Measurements from ENCODE around the gene SERINC1. TPM values are rescaled to one million over a fixed set of nuclear protein-coding genes. Genes with fewer than 3 reads are reported as not detected.

SERINC1 gene
- total RNA-seq, 1 donor from 2014 or later: 91.1 TPM

DNA sequence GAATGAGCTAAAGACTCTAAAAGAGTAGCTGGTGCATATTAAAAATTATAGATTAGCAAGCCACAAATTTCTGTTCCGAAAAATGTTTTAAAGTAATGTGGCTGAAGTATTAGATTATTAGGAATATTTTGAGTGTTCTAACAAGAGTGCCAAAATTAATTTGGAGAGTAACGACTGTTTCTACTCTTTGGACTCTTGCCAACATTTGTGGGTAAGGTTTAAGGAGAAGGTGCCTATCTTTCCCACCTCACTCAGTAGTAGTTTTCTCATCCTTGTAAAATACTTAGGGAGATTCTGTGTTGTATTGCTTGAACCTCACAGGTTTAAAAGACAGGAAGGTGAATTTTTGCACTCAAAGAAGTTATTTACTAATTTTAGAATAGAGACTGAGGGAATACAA, 67.2 kb downstream of the SERINC1 start:
- TF ChIP-seq, protein P1, sequence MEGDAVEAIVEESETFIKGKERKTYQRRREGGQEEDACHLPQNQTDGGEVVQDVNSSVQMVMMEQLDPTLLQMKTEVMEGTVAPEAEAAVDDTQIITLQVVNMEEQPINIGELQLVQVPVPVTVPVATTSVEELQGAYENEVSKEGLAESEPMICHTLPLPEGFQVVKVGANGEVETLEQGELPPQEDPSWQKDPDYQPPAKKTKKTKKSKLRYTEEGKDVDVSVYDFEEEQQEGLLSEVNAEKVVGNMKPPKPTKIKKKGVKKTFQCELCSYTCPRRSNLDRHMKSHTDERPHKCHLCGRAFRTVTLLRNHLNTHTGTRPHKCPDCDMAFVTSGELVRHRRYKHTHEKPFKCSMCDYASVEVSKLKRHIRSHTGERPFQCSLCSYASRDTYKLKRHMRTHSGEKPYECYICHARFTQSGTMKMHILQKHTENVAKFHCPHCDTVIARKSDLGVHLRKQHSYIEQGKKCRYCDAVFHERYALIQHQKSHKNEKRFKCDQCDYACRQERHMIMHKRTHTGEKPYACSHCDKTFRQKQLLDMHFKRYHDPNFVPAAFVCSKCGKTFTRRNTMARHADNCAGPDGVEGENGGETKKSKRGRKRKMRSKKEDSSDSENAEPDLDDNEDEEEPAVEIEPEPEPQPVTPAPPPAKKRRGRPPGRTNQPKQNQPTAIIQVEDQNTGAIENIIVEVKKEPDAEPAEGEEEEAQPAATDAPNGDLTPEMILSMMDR (IDR thresholded peaks at IDR 0.05; ENCODE audit: unreplicated experiment): no peak
- DNase-seq (ENCODE audit: low spot score, unreplicated experiment): no peak
- H3K27ac Mint-ChIP-seq: no peak overlapping the region
- no peak overlapping the region for H3K4me3 Mint-ChIP-seq (ENCODE audit: low read depth)
- peaks cover 10% of the 10 kb centered on the region for H3K36me3 Mint-ChIP-seq (ENCODE audit: insufficient read depth)
- no peaks in the 10 kb centered on the region for H3K9me3 Mint-ChIP-seq (ENCODE audit: low read depth)
- H3K4me1 Mint-ChIP-seq (ENCODE audit: low read depth): peaks cover 26% of the 10 kb centered on the region
- H3K27me3 Mint-ChIP-seq: no peaks in the 10 kb centered on the region

DNA sequence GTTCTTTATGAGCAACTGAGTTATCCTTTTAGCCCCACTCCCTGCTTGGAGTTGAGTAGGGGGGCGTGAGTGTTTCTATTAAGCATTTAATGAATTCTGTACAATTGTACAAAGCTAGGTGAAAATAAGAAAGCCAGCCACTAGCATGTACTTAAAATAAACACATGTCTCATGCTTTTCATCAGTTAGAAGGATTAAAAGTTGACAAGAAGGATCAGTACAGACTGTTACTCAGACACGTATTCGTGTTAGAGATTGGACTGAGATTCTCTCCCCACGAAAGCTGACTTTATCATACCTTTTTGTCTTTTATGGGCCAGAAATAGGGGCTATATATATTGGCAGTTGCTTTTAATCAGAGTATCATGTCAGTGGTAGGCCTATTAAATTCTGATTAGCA, 70.5 kb downstream of the SERINC1 start:
- TF ChIP-seq, protein P1 (IDR thresholded peaks at IDR 0.05; ENCODE audit: unreplicated experiment): no peak
- peak overlapping the region; percentile 17 for H3K27ac Mint-ChIP-seq

DNA sequence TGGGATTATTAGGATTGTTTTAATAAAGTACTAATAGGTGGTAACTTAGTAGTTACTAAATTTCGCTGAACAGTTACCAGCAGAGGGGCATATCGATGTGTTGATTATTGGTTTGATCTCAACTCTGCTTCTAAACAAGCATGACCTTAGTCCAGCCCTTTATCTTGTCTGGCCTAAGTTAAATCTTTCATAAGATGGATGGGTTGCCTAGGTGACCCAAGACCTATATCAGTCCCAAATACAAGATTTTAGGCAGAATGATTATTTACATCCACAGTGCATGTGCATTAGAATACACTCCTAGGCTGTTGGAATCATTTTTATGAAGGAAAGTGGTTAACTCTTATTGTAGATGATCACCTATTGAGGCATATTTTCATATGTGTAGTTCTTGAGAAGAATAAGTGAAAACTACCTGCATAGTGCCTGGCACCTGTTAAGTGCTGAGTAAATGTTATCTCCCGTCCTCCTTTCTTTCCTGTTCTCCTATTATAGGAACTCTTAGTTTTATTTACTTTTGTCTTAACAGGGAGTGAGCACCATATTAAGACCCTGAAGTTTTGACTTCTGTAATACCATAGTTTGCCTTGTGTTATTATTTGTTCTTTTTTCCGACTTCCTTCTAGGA, 71.0 kb downstream of the SERINC1 start:
- H3K9me3 Mint-ChIP-seq (ENCODE audit: low read depth): no peaks in the 10 kb centered on the region
- peak overlapping the region; percentile 99 for H3K27ac Mint-ChIP-seq
- DNase-seq (ENCODE audit: low spot score, unreplicated experiment): no peak
- peaks cover 1% of the 10 kb centered on the region for H3K27me3 Mint-ChIP-seq
- peaks cover 5% of the 10 kb centered on the region for H3K36me3 Mint-ChIP-seq (ENCODE audit: insufficient read depth)
- TF ChIP-seq, protein P1 (IDR thresholded peaks at IDR 0.05; ENCODE audit: unreplicated experiment): no peak
- peak overlapping the region; percentile 97 for H3K4me3 Mint-ChIP-seq (ENCODE audit: low read depth)
- H3K4me1 Mint-ChIP-seq (ENCODE audit: low read depth): peaks cover 17% of the 10 kb centered on the region

More for the DNA sequence above, 70.5 kb downstream of the SERINC1 start:
- DNase-seq (ENCODE audit: low spot score, unreplicated experiment): no peak
- H3K9me3 Mint-ChIP-seq (ENCODE audit: low read depth): no peaks in the 10 kb centered on the region
- peak overlapping the region; percentile 97 for H3K4me3 Mint-ChIP-seq (ENCODE audit: low read depth)
- H3K27me3 Mint-ChIP-seq: no peaks in the 10 kb centered on the region
- H3K36me3 Mint-ChIP-seq (ENCODE audit: insufficient read depth): peaks cover 7% of the 10 kb centered on the region
- H3K4me1 Mint-ChIP-seq (ENCODE audit: low read depth): peaks cover 18% of the 10 kb centered on the region

DNA sequence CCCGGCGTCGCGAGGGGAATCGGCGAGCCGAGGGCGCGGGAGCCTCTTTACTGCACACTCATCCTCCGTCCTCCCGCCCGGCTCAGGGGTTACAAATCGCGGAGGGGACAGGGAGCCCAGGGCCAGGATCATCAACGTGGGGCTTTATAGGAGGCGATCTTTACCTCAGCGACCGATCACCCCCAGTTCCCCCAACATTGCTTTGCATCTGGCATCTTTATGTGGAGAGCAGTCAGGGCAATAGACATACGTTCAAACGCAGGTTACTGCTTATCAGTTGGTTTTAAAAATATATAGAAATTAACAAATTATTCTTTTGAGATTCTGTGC, 71.5 kb downstream of the SERINC1 start:
- H3K27me3 Mint-ChIP-seq: peaks cover 4% of the 10 kb centered on the region
- no peak for DNase-seq (ENCODE audit: low spot score, unreplicated experiment)
- no peaks in the 10 kb centered on the region for H3K9me3 Mint-ChIP-seq (ENCODE audit: low read depth)
- TF ChIP-seq, protein P1 (IDR thresholded peaks at IDR 0.05; ENCODE audit: unreplicated experiment): no peak
- peak overlapping the region; percentile 99 for H3K27ac Mint-ChIP-seq
- H3K4me1 Mint-ChIP-seq (ENCODE audit: low read depth): peaks cover 17% of the 10 kb centered on the region
- H3K4me3 Mint-ChIP-seq (ENCODE audit: low read depth): peak overlapping the region; percentile 97
- peaks cover 5% of the 10 kb centered on the region for H3K36me3 Mint-ChIP-seq (ENCODE audit: insufficient read depth)

DNA sequence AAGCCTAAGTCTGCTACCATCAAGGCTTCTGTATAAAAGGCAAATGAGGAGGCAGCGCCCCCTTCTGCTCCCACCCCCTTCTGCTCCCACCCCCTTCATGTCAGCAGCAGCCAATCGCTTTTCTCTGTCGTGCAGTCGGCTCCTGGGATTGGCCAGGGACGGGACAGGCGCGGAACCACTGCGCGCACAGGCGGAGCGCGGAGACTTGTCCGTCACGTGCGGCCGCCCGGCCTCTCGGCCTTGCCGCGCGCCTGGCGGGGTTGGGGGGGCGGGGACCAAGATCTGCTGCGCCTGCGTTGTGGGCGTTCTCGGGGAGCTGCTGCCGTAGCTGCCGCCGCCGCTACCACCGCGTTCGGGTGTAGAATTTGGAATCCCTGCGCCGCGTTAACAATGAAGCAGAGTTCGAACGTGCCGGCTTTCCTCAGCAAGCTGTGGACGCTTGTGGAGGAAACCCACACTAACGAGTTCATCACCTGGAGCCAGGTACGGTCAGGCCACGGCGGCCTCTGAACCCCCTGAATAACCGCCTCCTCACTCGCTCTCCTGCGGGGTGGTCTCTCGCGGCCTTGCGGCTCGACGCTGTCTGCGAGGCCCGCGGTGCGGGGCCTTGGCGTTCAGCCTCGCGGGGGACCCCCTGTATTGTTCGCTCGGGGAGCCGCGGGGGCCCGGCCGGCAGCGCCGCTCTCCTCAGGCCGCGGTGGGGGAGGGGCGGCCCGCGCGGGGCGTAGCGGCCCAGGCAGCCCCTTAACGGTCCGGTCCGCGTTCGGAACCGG, 72.1 kb downstream of the SERINC1 start, which contains the start of gene HSF2:
Gene HSF2 (plus strand): TSS at position 305 of the 773 bp plus-strand sequence. CDS start 86 bp downstream, at position 391.
- H3K36me3 Mint-ChIP-seq (ENCODE audit: insufficient read depth): peaks cover 4% of the 10 kb centered on the region
- peak; percentile 89 for DNase-seq (ENCODE audit: low spot score, unreplicated experiment)
- TF ChIP-seq, protein P1 (IDR thresholded peaks at IDR 0.05; ENCODE audit: unreplicated experiment): peak; percentile 46
- H3K27ac Mint-ChIP-seq: peak within 1 kb of the TSS; percentile 99
- peak within 1 kb of the TSS; percentile 97 for H3K4me3 Mint-ChIP-seq (ENCODE audit: low read depth)
- peaks cover 14% of the 10 kb centered on the region for H3K4me1 Mint-ChIP-seq (ENCODE audit: low read depth)
- no peaks in the 10 kb centered on the region for H3K9me3 Mint-ChIP-seq (ENCODE audit: low read depth)
- peaks cover 4% of the 10 kb centered on the region for H3K27me3 Mint-ChIP-seq

Measured in progenitor cell of endocrine pancreas (in vitro differentiated cells).